GM23338 (cell line): Measurements from ENCODE around the gene ZMYND12. TPM values are rescaled to one million over a fixed set of nuclear protein-coding genes. Genes with fewer than 3 reads are reported as not detected.

Experiments used
- ATAC-seq: fragments of 200-7000 bp; cut with Tn5 transposase; 3 replicates; pipeline ENCODE4 v1.9.1; 2020
- DNase-seq: peaks from one replicate; pipeline ENCODE4 v3.0.0-alpha.2; 2015; ENCODE audit warnings: low spot score
- H2AFZ ChIP-seq: fragments of 200-600 bp; sonication (generic); 2 replicates; pipeline ENCODE4 v1.8.0; 2016; ENCODE audit warnings: antibody characterized with exemption, mild to moderate bottlenecking, moderate library complexity
- H3F3A ChIP-seq: fragments of 200-600 bp; sonication (generic); replicated peaks from 2 replicates; pipeline ENCODE4 v1.8.0; 2017; ENCODE audit warnings: antibody characterized with exemption, mixed run types, low read depth
- H3K27ac ChIP-seq: fragments of 200-600 bp; sonication (generic); 2 replicates; pipeline ENCODE4 v1.6.1; 2016; ENCODE audit warnings: low read depth
- H3K27me3 ChIP-seq: fragments of 200-600 bp; sonication (generic); 2 replicates; pipeline ENCODE4 v1.8.0; 2016; ENCODE audit warnings: mild to moderate bottlenecking, mixed run types, moderate library complexity; ENCODE audit not compliant: insufficient read depth
- H3K36me3 ChIP-seq: fragments of 200-600 bp; sonication (generic); 2 replicates; pipeline ENCODE4 v1.8.0; 2016; ENCODE audit warnings: mild to moderate bottlenecking; ENCODE audit not compliant: insufficient read depth
- H3K4me1 ChIP-seq: fragments of 200-600 bp; sonication (generic); 2 replicates; pipeline ENCODE4 v1.8.0; 2016; ENCODE audit warnings: mild to moderate bottlenecking, moderate library complexity; ENCODE audit not compliant: insufficient read depth
- H3K4me2 ChIP-seq: fragments of 200-600 bp; sonication (generic); 2 replicates; pipeline ENCODE4 v1.7.1; 2017; ENCODE audit warnings: mixed run types
- H3K4me3 ChIP-seq: fragments of 200-600 bp; sonication (generic); 2 replicates; pipeline ENCODE4 v1.6.1; 2016; ENCODE audit warnings: mixed run types
- H3K79me2 ChIP-seq: fragments of 200-600 bp; sonication (generic); replicated peaks from 2 replicates; pipeline ENCODE4 v1.8.0; 2017; ENCODE audit warnings: mild to moderate bottlenecking; ENCODE audit not compliant: insufficient read depth
- H3K9me2 ChIP-seq: fragments of 200-600 bp; sonication (generic); 2 replicates; pipeline ENCODE4 v1.8.0; 2017; ENCODE audit not compliant: insufficient read depth
- H4K20me1 ChIP-seq: fragments of 200-600 bp; sonication (generic); replicated peaks from 2 replicates; pipeline ENCODE4 v1.8.0; 2017; ENCODE audit warnings: mild to moderate bottlenecking; ENCODE audit not compliant: insufficient read depth
- H3K27ac Mint-ChIP-seq: 2 replicates; pipeline ENCODE4 v1.8.0; 2020; ENCODE audit warnings: inconsistent platforms, mild to moderate bottlenecking, moderate library complexity, mixed read lengths
- H3K27me3 Mint-ChIP-seq: 3 replicates; pipeline ENCODE4 v1.8.0; 2022; ENCODE audit warnings: low read depth, mild to moderate bottlenecking, moderate library complexity, mixed read lengths, inconsistent platforms; ENCODE audit not compliant: insufficient read depth, poor library complexity
- H3K36me3 Mint-ChIP-seq: 3 replicates; pipeline ENCODE4 v1.8.0; 2021; ENCODE audit warnings: low read depth, mild to moderate bottlenecking, inconsistent platforms, moderate library complexity, mixed read lengths
- H3K4me1 Mint-ChIP-seq: 3 replicates; pipeline ENCODE4 v1.8.0; 2020; ENCODE audit warnings: mild to moderate bottlenecking, inconsistent platforms, mixed read lengths
- H3K4me3 Mint-ChIP-seq: 3 replicates; pipeline ENCODE4 v1.8.0; 2021; ENCODE audit warnings: moderate library complexity, mild to moderate bottlenecking, inconsistent platforms, mixed read lengths
- H3K9me3 Mint-ChIP-seq: 3 replicates; pipeline ENCODE4 v1.8.0; 2020; ENCODE audit warnings: moderate library complexity, mild to moderate bottlenecking, inconsistent platforms, mixed read lengths
- CREB1 ChIP-seq: fragments of 250-450 bp; sonication (Bioruptor Pico); IDR thresholded peaks from 2 replicates; pipeline ENCODE4 v1.5.0; 2020; ENCODE audit warnings: low read depth, mild to moderate bottlenecking, moderate library complexity
- EZH2 ChIP-seq: fragments of 200-600 bp; sonication (generic); IDR thresholded peaks from one replicate; pipeline ENCODE4 v1.8.0; 2017; ENCODE audit warnings: antibody characterized with exemption, mild to moderate bottlenecking, low read depth; ENCODE audit not compliant: unreplicated experiment
- EZH2phosphoT487 ChIP-seq: fragments of 200-600 bp; sonication (generic); IDR thresholded peaks from one replicate; pipeline ENCODE4 v1.8.1; 2018; ENCODE audit warnings: antibody characterized with exemption; ENCODE audit not compliant: unreplicated experiment
- JUNB ChIP-seq: IDR thresholded peaks from one replicate; pipeline ENCODE4 v1.6.1; 2016; ENCODE audit warnings: antibody characterized with exemption; ENCODE audit not compliant: unreplicated experiment
- NANOG ChIP-seq: IDR thresholded peaks from 2 replicates; pipeline ENCODE4 v1.6.1; 2016; ENCODE audit warnings: antibody characterized with exemption, borderline replicate concordance
- REST ChIP-seq: IDR thresholded peaks from one replicate; pipeline ENCODE4 v1.6.1; 2018; ENCODE audit warnings: antibody characterized with exemption; ENCODE audit not compliant: unreplicated experiment
- STAT1 ChIP-seq: IDR thresholded peaks from one replicate; pipeline ENCODE4 v1.6.1; 2016; ENCODE audit warnings: antibody characterized with exemption; ENCODE audit not compliant: unreplicated experiment
- ZNF114 ChIP-seq: fragments of 250-450 bp; sonication (Bioruptor Pico); IDR thresholded peaks from 2 replicates; pipeline ENCODE4 v1.5.0; 2020; ENCODE audit warnings: mild to moderate bottlenecking, moderate library complexity
- ZNF331 ChIP-seq: fragments of 250-450 bp; sonication (Bioruptor Pico); IDR thresholded peaks from 2 replicates; pipeline ENCODE4 v1.5.0; 2020; ENCODE audit warnings: low read depth, mild to moderate bottlenecking, moderate library complexity
- ZNF462 ChIP-seq: fragments of 250-450 bp; sonication (Bioruptor Pico); IDR thresholded peaks from 2 replicates; pipeline ENCODE4 v1.5.0; 2020; ENCODE audit warnings: mild to moderate bottlenecking, moderate library complexity
- polyA plus RNA-seq: library from polyadenylated mRNA; unstranded; fragments of >200 nt; fragmentation: Nextera tagmentation; extraction: Ambion mirVana; gene quantifications from 2 replicates; pipeline ENCODE4 v1.2.1, GENCODE V29; 2016
- total RNA-seq: library from RNA; depleted of rRNA; stranded (reverse); fragments of >200 nt; shearing (Covaris generic); gene quantifications from 2 replicates; pipeline ENCODE4 v1.2.3, GENCODE V29; 2014

The ZMYND12 gene
- total and polyA plus RNA-seq, 2 experiments from 2014 or later: 0.16 to 0.63 TPM

- Histone ChIP-seq H4K20me1 (no peaks in the 10 kb centered on the region), H3K27ac (no peak overlapping the region), H3K4me1 (no peaks in the 10 kb centered on the region), H3K9me2 (no peaks in the 10 kb centered on the region), H3K36me3 (no peaks in the 10 kb centered on the region), H2AFZ (no peak overlapping the region), H3K79me2 (no peaks in the 10 kb centered on the region), H3F3A (no peaks in the 10 kb centered on the region), H3K27me3 (no peaks in the 10 kb centered on the region), H3K4me2 (no peak overlapping the region), H3K4me3 (no peak overlapping the region)
- Mint-ChIP-seq H3K27me3 (no peaks in the 10 kb centered on the region), H3K36me3 (no peaks in the 10 kb centered on the region), H3K4me3 (no peak overlapping the region), H3K9me3 (no peaks in the 10 kb centered on the region), H3K4me1 (peaks cover 2% of the 10 kb centered on the region; the same call in 1 of the 3 replicates), H3K27ac (no peak overlapping the region)
- no peak for ATAC-seq
- no peak for DNase-seq
- no peak for TF ChIP-seq JUNB
- no peak for TF ChIP-seq CREB1 (CRISPR knock-in tag)
- TF ChIP-seq ZNF331 (CRISPR knock-in tag): no peak
- TF ChIP-seq NANOG: no peak
- no peak for TF ChIP-seq REST
- TF ChIP-seq ZNF114 (CRISPR knock-in tag): no peak
- TF ChIP-seq EZH2: no peak
- TF ChIP-seq ZNF462 (CRISPR knock-in tag): no peak
- TF ChIP-seq EZH2phosphoT487: no peak
- no peak for TF ChIP-seq STAT1
Observed at GRCh38 chr1:42482635-42483153, 26.9 kb upstream of the ZMYND12 start.
